Neural crest cell (in vitro differentiated cells): ENCODE measurements around the gene TNFAIP3. TPM values are rescaled to one million over a fixed set of nuclear protein-coding genes. Genes with fewer than 3 reads are reported as not detected.

Source experiments
- DNase-seq: peaks from one replicate; pipeline ENCODE4 v3.0.0; 2021; ENCODE audit warnings: low read depth, mixed read lengths, low spot score
- H3K27ac Mint-ChIP-seq: one replicate; pipeline ENCODE4 v1.8.0; 2021; ENCODE audit warnings: mild to moderate bottlenecking, mixed read lengths; ENCODE audit not compliant: unreplicated experiment
- H3K27me3 Mint-ChIP-seq: 2 replicates; pipeline ENCODE4 v1.8.0; 2021; ENCODE audit warnings: low read depth, mild to moderate bottlenecking, mixed read lengths
- H3K36me3 Mint-ChIP-seq: 2 replicates; pipeline ENCODE4 v1.8.0; 2021; ENCODE audit warnings: low read depth, mild to moderate bottlenecking, mixed read lengths
- H3K4me1 Mint-ChIP-seq: 2 replicates; pipeline ENCODE4 v1.8.0; 2021; ENCODE audit warnings: mixed read lengths
- H3K4me3 Mint-ChIP-seq: one replicate; pipeline ENCODE4 v1.8.0; 2021; ENCODE audit warnings: mild to moderate bottlenecking, mixed read lengths
- H3K9me3 Mint-ChIP-seq: 2 replicates; pipeline ENCODE4 v1.8.0; 2021; ENCODE audit warnings: mixed read lengths
- CTCF ChIP-seq: fragments of 200-600 bp; sonication (generic); conservative IDR thresholded peaks from 2 replicates; pipeline ENCODE4 v1.5.0; 2021; ENCODE audit warnings: antibody characterized with exemption, mild to moderate bottlenecking
- total RNA-seq: library from RNA; stranded (reverse); gene quantifications from 2 replicates; pipeline ENCODE4 v1.2.1, GENCODE V29; 2021

TNFAIP3 gene
- total RNA-seq, 1 donor from 2014 or later: 2.9 TPM

- Mint-ChIP-seq H3K4me3 (no peak overlapping the region), H3K27me3 (no peaks in the 10 kb centered on the region), H3K36me3 (peaks cover 4% of the 10 kb centered on the region), H3K9me3 (peaks cover 11% of the 10 kb centered on the region), H3K4me1 (peaks cover 12% of the 10 kb centered on the region), H3K27ac (no peak overlapping the region)
- DNase-seq: no peak
- no peak for TF ChIP-seq CTCF
Measured at GRCh38 chr6:137910424-137910834, 43.4 kb downstream of the TNFAIP3 start.

DNA sequence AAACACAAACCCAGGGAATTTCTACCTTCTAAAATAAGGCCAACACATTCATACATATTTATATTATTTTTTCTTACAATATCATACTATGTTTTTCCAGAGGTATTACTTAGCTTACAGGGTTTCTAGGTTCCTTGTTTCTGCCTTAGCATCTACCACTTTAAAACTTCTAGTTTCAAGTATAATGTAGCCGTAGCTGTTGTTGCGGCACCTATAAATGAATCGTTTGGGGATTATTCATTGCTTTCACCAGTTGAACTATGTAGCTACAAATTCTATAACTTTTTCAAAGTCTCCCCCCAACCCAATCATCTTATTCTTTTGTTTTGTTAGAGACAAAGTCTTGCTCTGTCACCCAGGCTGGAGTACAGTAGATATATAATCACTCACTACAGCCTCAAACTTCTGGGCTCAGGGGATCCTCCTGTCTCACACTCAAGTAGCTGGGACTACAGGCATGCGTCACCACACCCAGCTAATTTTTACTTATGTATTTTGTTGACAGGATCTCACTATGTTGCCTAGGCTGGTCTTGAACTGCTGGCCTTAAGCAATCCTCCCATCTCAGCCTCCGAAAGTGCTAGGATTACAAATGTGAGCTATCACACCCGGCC is 43.9 kb downstream of the TNFAIP3 start:
- peaks cover 12% of the 10 kb centered on the region for H3K4me1 Mint-ChIP-seq
- peaks cover 4% of the 10 kb centered on the region for H3K36me3 Mint-ChIP-seq
- H3K27me3 Mint-ChIP-seq: no peaks in the 10 kb centered on the region
- no peak for DNase-seq
- no peak overlapping the region for H3K27ac Mint-ChIP-seq
- no peak for TF ChIP-seq CTCF
- H3K4me3 Mint-ChIP-seq: no peak overlapping the region
- peaks cover 11% of the 10 kb centered on the region for H3K9me3 Mint-ChIP-seq

DNA sequence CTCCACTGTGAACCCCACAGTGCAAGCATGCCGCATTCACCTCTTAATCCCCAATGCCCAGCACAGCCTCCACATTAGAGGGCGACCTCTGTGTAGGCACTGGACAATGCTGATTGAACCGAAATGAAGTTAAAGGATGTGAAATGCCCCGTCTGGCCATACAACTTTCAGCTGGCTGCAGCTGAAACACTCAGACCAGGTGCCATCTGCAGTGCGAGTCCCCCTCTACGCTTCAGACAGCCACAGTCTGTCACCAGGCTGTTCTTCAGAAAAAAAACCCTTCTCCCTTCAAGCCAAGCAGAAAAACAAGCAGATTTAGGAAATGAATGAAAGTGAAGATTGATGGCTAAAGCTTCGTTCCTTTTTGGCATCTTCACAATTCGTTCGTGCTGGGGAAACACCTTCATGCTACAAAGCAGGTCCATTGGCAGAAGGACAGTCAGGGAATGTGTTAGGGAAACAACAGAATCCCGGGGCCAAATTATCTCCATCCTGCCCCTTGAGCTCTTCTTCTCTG is 44.7 kb downstream of the TNFAIP3 start:
- no peaks in the 10 kb centered on the region for H3K27me3 Mint-ChIP-seq
- peaks cover 11% of the 10 kb centered on the region for H3K9me3 Mint-ChIP-seq
- peaks cover 4% of the 10 kb centered on the region for H3K36me3 Mint-ChIP-seq
- DNase-seq: no peak
- TF ChIP-seq CTCF: no peak
- peak overlapping the region; percentile 68 for H3K27ac Mint-ChIP-seq
- peaks cover 12% of the 10 kb centered on the region for H3K4me1 Mint-ChIP-seq
- H3K4me3 Mint-ChIP-seq: no peak overlapping the region

GRCh38 chr6:137912813-137913212 is 45.8 kb downstream of the TNFAIP3 start:
- no peak for TF ChIP-seq CTCF
- no peak for DNase-seq
- no peak overlapping the region for H3K27ac Mint-ChIP-seq
- H3K4me1 Mint-ChIP-seq: peaks cover 12% of the 10 kb centered on the region
- peaks cover 4% of the 10 kb centered on the region for H3K36me3 Mint-ChIP-seq
- H3K27me3 Mint-ChIP-seq: no peaks in the 10 kb centered on the region
- H3K4me3 Mint-ChIP-seq: no peak overlapping the region
- H3K9me3 Mint-ChIP-seq: peaks cover 11% of the 10 kb centered on the region

DNA sequence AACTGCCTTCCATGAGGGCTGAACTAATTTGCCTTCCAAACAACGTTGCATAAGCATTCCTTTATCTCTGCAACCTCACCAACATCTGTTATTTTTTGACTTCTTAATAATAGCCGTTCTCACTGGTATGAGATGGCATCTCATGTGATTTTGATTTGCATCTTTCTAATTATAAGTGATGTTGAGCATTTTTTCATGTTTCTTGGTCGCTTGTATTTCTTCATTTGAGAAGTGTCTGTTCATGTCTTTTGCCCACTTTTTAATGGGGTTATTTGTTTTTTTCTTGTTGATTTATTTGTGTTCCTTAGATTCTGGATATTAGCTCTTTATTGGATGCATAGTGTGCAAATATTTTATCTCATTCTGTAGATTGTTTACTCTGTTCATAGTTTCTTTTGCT is 46.4 kb downstream of the TNFAIP3 start:
- Mint-ChIP-seq H3K27ac (no peak overlapping the region), H3K4me1 (peaks cover 12% of the 10 kb centered on the region), H3K4me3 (no peak overlapping the region), H3K9me3 (peaks cover 11% of the 10 kb centered on the region), H3K27me3 (no peaks in the 10 kb centered on the region), H3K36me3 (peaks cover 4% of the 10 kb centered on the region)
- no peak for TF ChIP-seq CTCF
- no peak for DNase-seq
